ENCODE results near the gene SLC2A10.

Gene SLC2A10

DNA sequence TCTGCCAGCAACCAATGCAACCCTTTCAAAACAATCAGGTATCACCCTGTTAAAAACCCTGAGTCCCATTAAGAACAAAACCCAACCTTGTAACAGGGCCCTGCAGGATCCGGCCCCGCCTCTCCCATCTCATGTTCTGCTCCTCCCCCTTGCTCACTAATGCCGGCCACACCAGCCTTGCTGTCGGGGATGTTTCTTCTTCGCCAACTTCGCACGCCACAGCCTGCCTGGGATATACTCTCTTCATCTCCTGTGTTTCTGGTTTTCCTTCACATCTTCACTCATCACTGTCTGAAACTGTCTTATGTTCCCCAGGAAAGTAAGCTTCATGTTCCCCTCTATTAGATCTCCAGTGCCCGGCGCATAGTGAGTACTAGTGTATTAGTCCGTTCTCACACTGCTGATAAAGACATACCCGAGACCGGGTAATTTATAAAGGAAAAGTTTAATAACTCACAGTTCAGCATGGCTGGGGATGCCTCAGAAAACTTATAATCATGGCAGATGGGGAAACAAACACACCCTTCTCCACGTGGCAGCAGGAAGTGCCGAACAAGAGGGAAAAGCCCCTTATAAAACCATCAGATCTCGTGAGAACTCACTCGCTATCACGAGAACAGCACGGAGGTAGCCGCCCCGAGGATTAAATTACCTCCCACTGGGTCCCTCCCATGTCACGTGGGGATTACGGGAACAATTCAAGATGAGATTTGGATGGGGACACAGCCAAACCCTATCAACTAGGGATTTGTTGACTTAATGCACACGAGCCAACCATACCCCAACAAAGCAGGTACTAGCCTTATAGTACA is 25.3 kb upstream of the SLC2A10 start:
- peaks cover 46% of the 10 kb centered on the region for H3K79me2 ChIP-seq (ENCODE audit: insufficient read depth, low read length)
- peaks cover 20% of the 10 kb centered on the region for H3K36me3 ChIP-seq (ENCODE audit: low read length)
- no peaks in the 10 kb centered on the region for H3K27me3 ChIP-seq (ENCODE audit: low read length)
- H3F3A ChIP-seq (ENCODE audit: insufficient read depth) = peaks cover 12% of the 10 kb centered on the region
- no peak overlapping the region for H3K4me2 ChIP-seq (ENCODE audit: low read depth, low read length, poor library complexity, severe bottlenecking)
- no peak overlapping the region for H3K9ac ChIP-seq (ENCODE audit: low read length)
- H3K4me3 ChIP-seq (ENCODE audit: insufficient read depth, low read length, poor library complexity, severe bottlenecking) = no peak overlapping the region
- H3K27ac ChIP-seq (ENCODE audit: low read depth, low read length) = no peak overlapping the region
- no peak overlapping the region for H2AFZ ChIP-seq (ENCODE audit: low read depth, low read length, severe bottlenecking)
- no peaks in the 10 kb centered on the region for H3K9me2 ChIP-seq (replicated peaks; ENCODE audit: insufficient read depth, low read length)
- H3K9me3 ChIP-seq (ENCODE audit: insufficient read depth, low read length) = no peaks in the 10 kb centered on the region
- H4K20me1 ChIP-seq (ENCODE audit: low read depth, low read length) = peaks cover 11% of the 10 kb centered on the region; the same call in 1 of the 2 replicates
- no peak for TF ChIP-seq EZH2phosphoT487 (conservative IDR thresholded peaks at IDR 0.05; ENCODE audit: low read length)
- TF ChIP-seq, protein P1, sequence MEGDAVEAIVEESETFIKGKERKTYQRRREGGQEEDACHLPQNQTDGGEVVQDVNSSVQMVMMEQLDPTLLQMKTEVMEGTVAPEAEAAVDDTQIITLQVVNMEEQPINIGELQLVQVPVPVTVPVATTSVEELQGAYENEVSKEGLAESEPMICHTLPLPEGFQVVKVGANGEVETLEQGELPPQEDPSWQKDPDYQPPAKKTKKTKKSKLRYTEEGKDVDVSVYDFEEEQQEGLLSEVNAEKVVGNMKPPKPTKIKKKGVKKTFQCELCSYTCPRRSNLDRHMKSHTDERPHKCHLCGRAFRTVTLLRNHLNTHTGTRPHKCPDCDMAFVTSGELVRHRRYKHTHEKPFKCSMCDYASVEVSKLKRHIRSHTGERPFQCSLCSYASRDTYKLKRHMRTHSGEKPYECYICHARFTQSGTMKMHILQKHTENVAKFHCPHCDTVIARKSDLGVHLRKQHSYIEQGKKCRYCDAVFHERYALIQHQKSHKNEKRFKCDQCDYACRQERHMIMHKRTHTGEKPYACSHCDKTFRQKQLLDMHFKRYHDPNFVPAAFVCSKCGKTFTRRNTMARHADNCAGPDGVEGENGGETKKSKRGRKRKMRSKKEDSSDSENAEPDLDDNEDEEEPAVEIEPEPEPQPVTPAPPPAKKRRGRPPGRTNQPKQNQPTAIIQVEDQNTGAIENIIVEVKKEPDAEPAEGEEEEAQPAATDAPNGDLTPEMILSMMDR (IDR thresholded peaks at IDR 0.05; ENCODE audit: insufficient read depth, low read length, poor library complexity, severe bottlenecking) = no peak

DNA sequence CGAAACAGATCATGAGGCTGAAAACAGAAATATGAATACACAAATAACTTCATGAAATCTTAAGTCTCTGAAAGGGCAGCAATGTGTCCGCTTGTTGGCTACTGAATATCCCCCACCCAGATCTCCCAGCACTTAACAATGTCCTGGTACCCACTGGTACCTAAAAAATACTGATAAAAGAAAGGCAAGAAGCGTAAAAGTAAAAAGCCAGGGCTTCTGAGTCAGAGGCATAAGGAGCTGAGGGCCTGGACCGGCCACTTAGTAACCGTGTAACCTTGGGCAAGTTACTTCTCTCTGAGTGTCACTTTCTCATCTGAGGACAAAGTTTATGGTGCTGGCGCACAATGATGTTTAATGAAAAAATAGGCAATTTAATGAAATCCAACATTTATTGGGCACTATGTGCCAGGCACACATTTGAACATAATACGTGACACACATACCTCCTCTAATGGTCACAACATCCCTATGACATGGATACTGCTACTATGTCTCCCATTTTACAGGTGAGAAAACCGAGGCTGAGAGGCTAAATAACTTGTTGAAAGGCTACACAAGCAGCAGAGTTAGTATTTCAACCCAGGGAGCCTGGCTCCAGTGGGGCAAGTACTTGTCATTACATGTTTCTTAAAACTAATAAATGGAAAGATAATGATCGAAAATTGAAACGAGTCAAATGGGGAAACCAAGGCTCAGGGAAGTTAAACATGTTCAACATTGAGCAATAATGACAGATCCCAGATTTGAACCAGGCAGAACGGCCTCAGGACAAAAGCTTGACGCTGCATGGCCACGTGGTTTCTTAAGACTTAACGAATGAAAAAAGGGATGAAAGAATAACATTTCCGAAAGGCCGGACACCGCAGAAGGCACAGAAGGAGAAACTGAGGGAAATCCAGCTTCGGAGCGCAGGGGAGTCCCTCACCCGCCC is 21.0 kb upstream of the SLC2A10 start:
- H3K27ac ChIP-seq (ENCODE audit: low read depth, low read length) = peak overlapping the region; percentile 60
- peaks cover 20% of the 10 kb centered on the region for H3K36me3 ChIP-seq (ENCODE audit: low read length)
- peaks cover 7% of the 10 kb centered on the region; the same call in 1 of the 2 replicates for H4K20me1 ChIP-seq (ENCODE audit: low read depth, low read length)
- H3F3A ChIP-seq (ENCODE audit: insufficient read depth) = no peaks in the 10 kb centered on the region
- H3K79me2 ChIP-seq (ENCODE audit: insufficient read depth, low read length) = peaks cover 48% of the 10 kb centered on the region
- H3K9ac ChIP-seq (ENCODE audit: low read length) = peak overlapping the region; percentile 82
- no peaks in the 10 kb centered on the region for H3K27me3 ChIP-seq (ENCODE audit: low read length)
- H3K9me3 ChIP-seq (ENCODE audit: insufficient read depth, low read length) = no peaks in the 10 kb centered on the region
- H3K9me2 ChIP-seq (replicated peaks; ENCODE audit: insufficient read depth, low read length) = no peaks in the 10 kb centered on the region
- peak overlapping the region; percentile 79 for H3K4me3 ChIP-seq (ENCODE audit: insufficient read depth, low read length, poor library complexity, severe bottlenecking)
- H3K4me2 ChIP-seq (ENCODE audit: low read depth, low read length, poor library complexity, severe bottlenecking) = peak overlapping the region; percentile 85
- H2AFZ ChIP-seq (ENCODE audit: low read depth, low read length, severe bottlenecking) = peak overlapping the region; percentile 61
- TF ChIP-seq, protein P1 (IDR thresholded peaks at IDR 0.05; ENCODE audit: insufficient read depth, low read length, poor library complexity, severe bottlenecking) = no peak
- no peak for TF ChIP-seq EZH2phosphoT487 (conservative IDR thresholded peaks at IDR 0.05; ENCODE audit: low read length)

DNA sequence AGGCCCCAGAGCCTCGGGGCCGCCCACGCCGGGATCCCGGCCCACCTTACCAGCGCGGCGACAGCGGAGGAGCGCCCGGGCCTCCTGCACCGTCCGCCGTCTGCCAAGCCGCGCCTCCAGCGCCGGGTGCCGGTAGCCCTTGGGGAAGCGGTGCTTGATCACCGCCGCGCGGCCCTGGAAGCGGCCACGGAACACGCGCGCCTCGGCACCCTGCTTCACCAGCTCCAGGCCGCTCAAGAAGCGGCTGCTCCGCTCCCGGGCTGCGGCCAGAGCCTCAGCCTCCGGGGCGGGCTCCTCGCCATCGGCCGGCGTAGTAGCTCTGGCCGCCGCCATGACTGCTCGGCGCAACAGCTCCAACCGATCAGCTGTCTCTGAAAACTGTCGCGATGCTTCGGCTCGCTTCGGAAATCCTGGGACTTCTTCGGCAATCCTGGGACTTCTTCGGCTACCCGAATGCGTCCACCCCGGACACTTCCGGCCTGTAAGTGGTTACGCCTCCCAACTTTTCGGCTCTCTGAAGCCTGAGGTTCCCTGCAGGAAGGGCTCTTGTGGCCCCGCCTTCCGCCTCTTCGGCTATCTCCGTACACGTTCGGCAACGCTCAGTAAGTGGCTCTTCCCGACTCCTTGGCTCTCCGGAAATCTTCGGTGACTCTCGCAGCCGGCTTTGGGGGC is 20.2 kb upstream of the SLC2A10 start, which contains the start of gene TP53RK:
TSS of gene TP53RK (minus strand) at position 363 of the 672 bp plus-strand sequence. CDS start at position 333, 30 bp downstream.
- Histone ChIP-seq H3K27me3 (ENCODE audit: low read length) (no peaks in the 10 kb centered on the region), H2AFZ (ENCODE audit: low read depth, low read length, severe bottlenecking) (peak within 1 kb of the TSS; percentile 61), H3K9me3 (ENCODE audit: insufficient read depth, low read length) (no peaks in the 10 kb centered on the region), H3K79me2 (ENCODE audit: insufficient read depth, low read length) (peaks cover 48% of the 10 kb centered on the region), H3K9me2 (replicated peaks; ENCODE audit: insufficient read depth, low read length) (no peaks in the 10 kb centered on the region), H3K4me3 (ENCODE audit: insufficient read depth, low read length, poor library complexity, severe bottlenecking) (peak within 1 kb of the TSS; percentile 79), H3K9ac (ENCODE audit: low read length) (peak within 1 kb of the TSS; percentile 82), H3F3A (ENCODE audit: insufficient read depth) (no peaks in the 10 kb centered on the region), H4K20me1 (ENCODE audit: low read depth, low read length) (peaks cover 7% of the 10 kb centered on the region; the same call in 1 of the 2 replicates), H3K4me2 (ENCODE audit: low read depth, low read length, poor library complexity, severe bottlenecking) (peak within 1 kb of the TSS; percentile 85), H3K36me3 (ENCODE audit: low read length) (peaks cover 20% of the 10 kb centered on the region), H3K27ac (ENCODE audit: low read depth, low read length) (peak within 1 kb of the TSS; percentile 60)
- TF ChIP-seq, protein P1 (IDR thresholded peaks at IDR 0.05; ENCODE audit: insufficient read depth, low read length, poor library complexity, severe bottlenecking) = no peak
- no peak for TF ChIP-seq EZH2phosphoT487 (conservative IDR thresholded peaks at IDR 0.05; ENCODE audit: low read length)
